ENCODE data around the gene FTCDNL1. TPM values are rescaled to one million over a fixed set of nuclear protein-coding genes. Genes with fewer than 3 reads are reported as not detected.

FTCDNL1 gene
- total RNA-seq, 4 donors from 2014 or later: 2.2 to 8.9 (median 3.6) TPM

GRCh38 chr2:199756211-199756610 is 94.8 kb downstream of the FTCDNL1 start:
- TF ChIP-seq, protein P1, sequence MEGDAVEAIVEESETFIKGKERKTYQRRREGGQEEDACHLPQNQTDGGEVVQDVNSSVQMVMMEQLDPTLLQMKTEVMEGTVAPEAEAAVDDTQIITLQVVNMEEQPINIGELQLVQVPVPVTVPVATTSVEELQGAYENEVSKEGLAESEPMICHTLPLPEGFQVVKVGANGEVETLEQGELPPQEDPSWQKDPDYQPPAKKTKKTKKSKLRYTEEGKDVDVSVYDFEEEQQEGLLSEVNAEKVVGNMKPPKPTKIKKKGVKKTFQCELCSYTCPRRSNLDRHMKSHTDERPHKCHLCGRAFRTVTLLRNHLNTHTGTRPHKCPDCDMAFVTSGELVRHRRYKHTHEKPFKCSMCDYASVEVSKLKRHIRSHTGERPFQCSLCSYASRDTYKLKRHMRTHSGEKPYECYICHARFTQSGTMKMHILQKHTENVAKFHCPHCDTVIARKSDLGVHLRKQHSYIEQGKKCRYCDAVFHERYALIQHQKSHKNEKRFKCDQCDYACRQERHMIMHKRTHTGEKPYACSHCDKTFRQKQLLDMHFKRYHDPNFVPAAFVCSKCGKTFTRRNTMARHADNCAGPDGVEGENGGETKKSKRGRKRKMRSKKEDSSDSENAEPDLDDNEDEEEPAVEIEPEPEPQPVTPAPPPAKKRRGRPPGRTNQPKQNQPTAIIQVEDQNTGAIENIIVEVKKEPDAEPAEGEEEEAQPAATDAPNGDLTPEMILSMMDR (IDR thresholded peaks at IDR 0.05; ENCODE audit: low read depth): no peak

GRCh38 chr2:199754766-199755165 is 96.2 kb downstream of the FTCDNL1 start:
- TF ChIP-seq, protein P1 (IDR thresholded peaks at IDR 0.05; ENCODE audit: low read depth): no peak

GRCh38 chr2:199751492-199752120 is 99.4 kb downstream of the FTCDNL1 start:
- TF ChIP-seq, protein P1 (IDR thresholded peaks at IDR 0.05; ENCODE audit: low read depth): no peak

DNA sequence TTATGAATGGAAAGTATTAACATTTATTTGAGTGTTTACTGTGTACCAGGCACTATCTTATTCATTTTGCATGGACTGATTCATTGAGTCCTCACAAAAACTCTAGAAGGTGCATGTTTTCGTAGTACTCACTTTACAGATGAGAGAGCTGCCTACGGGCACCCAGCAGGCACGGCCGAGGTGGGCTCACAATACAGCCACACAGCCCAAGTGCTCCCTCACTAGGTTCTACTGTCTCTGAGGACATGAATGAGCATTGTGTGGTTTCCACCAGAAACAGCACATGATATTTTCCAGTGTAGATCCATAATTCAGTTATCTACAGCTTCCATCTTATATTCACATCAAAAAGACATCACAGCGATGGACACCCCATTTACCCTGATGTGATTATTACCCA is 101.4 kb downstream of the FTCDNL1 start:
- TF ChIP-seq, protein P1 (IDR thresholded peaks at IDR 0.05; ENCODE audit: low read depth): no peak

GRCh38 chr2:199744724-199745123 is 106.3 kb downstream of the FTCDNL1 start:
- TF ChIP-seq, protein P1 (IDR thresholded peaks at IDR 0.05; ENCODE audit: low read depth): no peak

- TF ChIP-seq, protein P1 (IDR thresholded peaks at IDR 0.05; ENCODE audit: low read depth): no peak
Observed at GRCh38 chr2:199744260-199744659, 106.7 kb downstream of the FTCDNL1 start.

DNA sequence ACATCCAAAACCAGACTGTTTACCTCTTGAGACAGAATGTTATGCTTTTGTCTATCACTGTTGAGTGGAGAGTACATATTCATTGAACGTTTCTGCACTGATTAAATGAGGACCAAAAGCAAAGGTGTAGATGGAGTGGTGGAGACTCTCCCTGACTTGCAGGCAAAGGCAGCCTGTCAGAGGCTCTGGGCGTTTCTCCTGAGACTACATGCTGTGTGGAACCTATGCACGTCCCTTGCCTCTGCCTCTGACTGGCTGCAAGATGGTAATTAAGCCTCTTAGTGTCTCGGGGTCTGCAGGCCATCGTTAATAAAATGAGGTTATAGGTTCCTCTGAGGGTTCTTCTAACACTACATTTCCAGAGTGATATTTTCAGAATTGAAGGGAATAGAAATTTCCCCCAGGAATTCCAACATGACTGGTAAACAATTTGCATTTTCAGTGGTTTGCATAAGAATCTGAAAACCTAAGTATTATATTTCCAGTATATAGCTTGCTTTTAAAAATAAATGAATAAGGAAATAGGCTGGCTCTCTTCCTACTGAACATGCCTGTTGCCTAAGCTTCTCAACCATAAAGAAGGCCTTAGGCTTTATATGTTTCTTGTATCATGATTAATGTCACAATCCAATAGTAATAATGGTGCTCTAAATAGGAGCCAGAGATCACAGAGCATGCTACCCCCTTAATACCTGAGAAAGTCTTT is 107.4 kb downstream of the FTCDNL1 start:
- TF ChIP-seq, protein P1 (IDR thresholded peaks at IDR 0.05; ENCODE audit: low read depth): no peak

Data from subcutaneous adipose tissue (tissue), 4 donors.